Smooth muscle cell (in vitro differentiated cells): ENCODE results near the gene CEMP1. TPM values are rescaled to one million over a fixed set of nuclear protein-coding genes. Genes with fewer than 3 reads are reported as not detected.

Experiments
- DNase-seq: peaks from one replicate; lab custom pipeline; 2025; ENCODE audit not compliant: unreplicated experiment; lab: John Stamatoyannopoulos, UW
- H2AFZ ChIP-seq: fragments of 200-600 bp; sonication (generic); 2 replicates; pipeline ENCODE4 v1.6.0; 2016; ENCODE audit warnings: antibody characterized with exemption, low read depth, mild to moderate bottlenecking
- H3F3A ChIP-seq: fragments of 200-600 bp; sonication (generic); 2 replicates; pipeline ENCODE4 v1.6.0; 2017; ENCODE audit warnings: antibody characterized with exemption, low read depth
- H3K27ac ChIP-seq: fragments of 200-600 bp; sonication (generic); 2 replicates; pipeline ENCODE4 v1.5.1; 2016; ENCODE audit warnings: low read depth, mild to moderate bottlenecking
- H3K27me3 ChIP-seq: fragments of 200-600 bp; sonication (generic); 2 replicates; pipeline ENCODE4 v1.6.1; 2016; ENCODE audit warnings: low read depth, mild to moderate bottlenecking
- H3K36me3 ChIP-seq: fragments of 200-600 bp; sonication (generic); 2 replicates; pipeline ENCODE4 v1.5.1; 2016; ENCODE audit warnings: low read depth
- H3K4me1 ChIP-seq: fragments of 200-600 bp; sonication (generic); 2 replicates; pipeline ENCODE4 v1.5.1; 2016; ENCODE audit warnings: low read depth
- H3K4me2 ChIP-seq: fragments of 200-600 bp; sonication (generic); 2 replicates; pipeline ENCODE4 v1.6.0; 2016; ENCODE audit warnings: mild to moderate bottlenecking
- H3K4me3 ChIP-seq: fragments of 200-600 bp; sonication (generic); 2 replicates; pipeline ENCODE4 v1.5.1; 2016; ENCODE audit warnings: mild to moderate bottlenecking
- H3K79me2 ChIP-seq: fragments of 200-600 bp; sonication (generic); 2 replicates; pipeline ENCODE4 v1.6.0; 2016; ENCODE audit warnings: low read depth, mild to moderate bottlenecking
- H3K9ac ChIP-seq: fragments of 200-600 bp; sonication (generic); 2 replicates; pipeline ENCODE4 v1.6.0; 2016; ENCODE audit warnings: low read depth
- H3K9me3 ChIP-seq: fragments of 200-600 bp; sonication (generic); replicated peaks from 2 replicates; pipeline ENCODE4 v1.5.1; 2016; ENCODE audit warnings: low read depth
- H4K20me1 ChIP-seq: fragments of 200-600 bp; sonication (generic); 2 replicates; pipeline ENCODE4 v1.6.0; 2016; ENCODE audit warnings: low read depth
- WGBS: methylation state at CpG from one replicate; pipeline ENCODE4 v1.1.7; 2016; ENCODE audit warnings: low lambda C conversion rate; 5-methylcytosine and 5-hydroxymethylcytosine counted together
- polyA plus RNA-seq: library from polyadenylated mRNA; unstranded; fragments of >200 nt; fragmentation: Nextera tagmentation; extraction: Ambion mirVana; gene quantifications from 2 replicates; pipeline ENCODE4 v1.2.1, GENCODE V29; 2016
- total RNA-seq: library from RNA; depleted of rRNA; stranded (reverse); fragments of >200 nt; gene quantifications from 2 replicates; pipeline ENCODE4 v1.2.3, GENCODE V29; 2014
- TF ChIP-seq, protein P1 (sequence below): fragments of 200-600 bp; sonication (generic); IDR thresholded peaks from 2 replicates; pipeline ENCODE4 v1.5.1; 2017; ENCODE audit warnings: borderline replicate concordance, mild to moderate bottlenecking, antibody characterized with exemption; ENCODE audit not compliant: insufficient read depth, poor library complexity, severe bottlenecking

Gene CEMP1
- total and polyA plus RNA-seq, 2 experiments from 2014 or later, result 1.7 TPM; not detected in 1

DNA sequence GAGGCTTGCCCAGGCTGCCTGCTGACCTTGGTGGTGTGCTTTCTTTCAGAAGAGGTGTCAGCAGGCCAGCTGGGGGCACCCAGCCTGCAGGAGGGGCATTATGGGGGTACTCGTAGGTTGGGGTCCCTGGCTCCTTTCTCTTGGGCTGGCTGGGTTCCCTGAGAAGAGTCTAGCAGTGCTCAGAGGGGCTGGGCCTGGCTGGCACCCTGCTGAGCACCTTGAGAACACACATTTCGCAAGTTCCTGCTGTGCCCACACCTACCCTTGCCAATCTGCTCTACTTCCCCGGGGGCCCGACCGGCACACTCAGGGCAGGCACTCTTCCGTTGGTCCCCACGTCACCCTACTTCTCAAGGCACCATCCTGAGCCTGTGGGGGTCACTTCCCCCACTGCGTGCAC is 5.1 kb downstream of the CEMP1 start:
- H2AFZ ChIP-seq, result no peak overlapping the region
- H3K27me3 ChIP-seq, result no peaks in the 10 kb centered on the region
- no peak overlapping the region for H3K4me2 ChIP-seq
- no peaks in the 10 kb centered on the region for H3K9me3 ChIP-seq
- 96% methylated on average over 8 of the region's 8 CpGs for WGBS
- no peak for DNase-seq
- no peak overlapping the region for H3K27ac ChIP-seq
- H3K4me3 ChIP-seq, result no peak overlapping the region
- H3K4me1 ChIP-seq, result peaks cover 3% of the 10 kb centered on the region
- H3K79me2 ChIP-seq, result peaks cover 1% of the 10 kb centered on the region
- no peaks in the 10 kb centered on the region for H3K36me3 ChIP-seq
- H4K20me1 ChIP-seq, result no peaks in the 10 kb centered on the region
- peaks cover 2% of the 10 kb centered on the region for H3F3A ChIP-seq
- TF ChIP-seq, protein P1, sequence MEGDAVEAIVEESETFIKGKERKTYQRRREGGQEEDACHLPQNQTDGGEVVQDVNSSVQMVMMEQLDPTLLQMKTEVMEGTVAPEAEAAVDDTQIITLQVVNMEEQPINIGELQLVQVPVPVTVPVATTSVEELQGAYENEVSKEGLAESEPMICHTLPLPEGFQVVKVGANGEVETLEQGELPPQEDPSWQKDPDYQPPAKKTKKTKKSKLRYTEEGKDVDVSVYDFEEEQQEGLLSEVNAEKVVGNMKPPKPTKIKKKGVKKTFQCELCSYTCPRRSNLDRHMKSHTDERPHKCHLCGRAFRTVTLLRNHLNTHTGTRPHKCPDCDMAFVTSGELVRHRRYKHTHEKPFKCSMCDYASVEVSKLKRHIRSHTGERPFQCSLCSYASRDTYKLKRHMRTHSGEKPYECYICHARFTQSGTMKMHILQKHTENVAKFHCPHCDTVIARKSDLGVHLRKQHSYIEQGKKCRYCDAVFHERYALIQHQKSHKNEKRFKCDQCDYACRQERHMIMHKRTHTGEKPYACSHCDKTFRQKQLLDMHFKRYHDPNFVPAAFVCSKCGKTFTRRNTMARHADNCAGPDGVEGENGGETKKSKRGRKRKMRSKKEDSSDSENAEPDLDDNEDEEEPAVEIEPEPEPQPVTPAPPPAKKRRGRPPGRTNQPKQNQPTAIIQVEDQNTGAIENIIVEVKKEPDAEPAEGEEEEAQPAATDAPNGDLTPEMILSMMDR, result no peak
- no peak overlapping the region for H3K9ac ChIP-seq

DNA sequence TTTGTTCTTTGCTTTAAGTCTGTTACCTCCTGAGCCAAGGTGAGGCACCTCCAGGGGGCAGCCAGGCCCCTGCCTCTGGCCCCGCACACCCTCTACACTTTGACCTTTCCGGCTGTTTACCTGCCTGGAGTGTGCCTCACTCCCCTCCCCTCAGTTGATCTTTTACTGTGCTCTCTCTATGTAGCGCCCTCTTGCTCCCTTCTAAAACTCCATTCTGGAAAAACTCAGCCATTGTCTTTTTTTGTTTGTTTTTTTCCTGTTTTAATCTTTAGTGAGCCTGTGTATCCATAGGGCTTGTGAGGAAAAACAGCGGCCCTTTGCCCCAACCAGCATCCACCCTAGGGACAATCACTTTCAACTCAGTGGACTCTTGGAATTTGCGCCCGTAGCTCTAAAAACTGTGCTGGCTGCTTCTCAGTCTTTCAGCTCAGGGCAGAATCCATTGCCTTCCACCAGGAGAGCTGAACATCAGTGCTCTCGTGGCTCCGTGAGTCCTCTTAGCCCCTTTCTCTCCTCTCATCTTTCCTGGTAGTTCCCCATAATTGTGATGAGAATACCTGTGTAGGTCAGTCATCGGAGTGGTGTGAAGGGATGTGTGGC is 6.8 kb downstream of the CEMP1 start:
- TF ChIP-seq, protein P1, result no peak
- Histone ChIP-seq H3K4me2 (no peak overlapping the region), H2AFZ (no peak overlapping the region), H3K4me1 (peaks cover 6% of the 10 kb centered on the region), H3K27ac (no peak overlapping the region), H3K27me3 (no peaks in the 10 kb centered on the region), H3F3A (no peaks in the 10 kb centered on the region), H3K4me3 (no peak overlapping the region), H3K9ac (no peak overlapping the region), H3K79me2 (peaks cover 11% of the 10 kb centered on the region), H4K20me1 (peaks cover 5% of the 10 kb centered on the region), H3K36me3 (no peaks in the 10 kb centered on the region), H3K9me3 (no peaks in the 10 kb centered on the region)
- no peak for DNase-seq
- WGBS, result 97% methylated on average over 9 of the region's 9 CpGs

DNA sequence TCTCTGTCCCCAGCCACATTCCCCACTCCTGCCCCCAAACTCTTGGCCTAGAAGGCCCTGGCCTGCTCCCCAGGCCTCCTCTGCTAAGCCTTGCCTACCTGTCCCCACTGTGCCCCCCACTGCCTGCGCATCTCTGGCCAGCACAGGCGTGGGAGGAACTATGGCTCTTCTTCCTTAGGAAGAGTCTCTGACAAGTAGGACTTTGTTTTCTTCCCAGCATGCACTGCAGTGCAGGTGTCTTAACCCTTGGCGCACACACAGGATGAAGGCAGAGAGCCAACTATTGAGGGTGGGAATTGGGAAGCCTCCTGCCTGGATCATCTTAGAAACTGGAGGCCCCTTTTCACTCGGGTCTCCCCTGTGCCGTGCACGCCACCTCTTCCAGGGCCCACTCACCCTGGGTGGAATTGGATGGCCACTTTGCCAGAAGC is 7.4 kb downstream of the CEMP1 start:
- DNase-seq, result no peak
- WGBS, result over 99% methylated on average over 6 of the region's 6 CpGs
- no peaks in the 10 kb centered on the region for H3K36me3 ChIP-seq
- H3K27ac ChIP-seq, result no peak overlapping the region
- no peak overlapping the region for H3K9ac ChIP-seq
- no peak overlapping the region for H3K4me2 ChIP-seq
- H3K4me3 ChIP-seq, result no peak overlapping the region
- no peaks in the 10 kb centered on the region for H3K9me3 ChIP-seq
- H2AFZ ChIP-seq, result no peak overlapping the region
- TF ChIP-seq, protein P1, result no peak
- no peaks in the 10 kb centered on the region for H3K27me3 ChIP-seq
- peaks cover 6% of the 10 kb centered on the region for H3K4me1 ChIP-seq
- H3F3A ChIP-seq, result no peaks in the 10 kb centered on the region
- H3K79me2 ChIP-seq, result peaks cover 17% of the 10 kb centered on the region
- peaks cover 11% of the 10 kb centered on the region for H4K20me1 ChIP-seq
